HEK293T (cell line): ENCODE measurements around the gene TAOK3.

Source experiments
- ARNT ChIP-seq: fragments of 450-650 bp; IDR thresholded peaks from 2 replicates; pipeline ENCODE4 v1.6.1; 2017; ENCODE audit warnings: mild to moderate bottlenecking
- BHLHE40 ChIP-seq: fragments of 450-650 bp; IDR thresholded peaks from 2 replicates; pipeline ENCODE4 v1.6.1; 2016; ENCODE audit warnings: mild to moderate bottlenecking, moderate library complexity, borderline replicate concordance
- CTBP1 ChIP-seq: fragments of 450-650 bp; IDR thresholded peaks from 2 replicates; pipeline ENCODE4 v1.6.1; 2016; ENCODE audit warnings: borderline replicate concordance
- ELF4 ChIP-seq: fragments of 450-650 bp; IDR thresholded peaks from 2 replicates; pipeline ENCODE4 v1.6.1; 2017; ENCODE audit warnings: antibody characterized with exemption
- FOXA1 ChIP-seq: fragments of 450-650 bp; IDR thresholded peaks from 2 replicates; pipeline ENCODE4 v1.6.1; 2016; ENCODE audit warnings: mild to moderate bottlenecking
- FOXK2 ChIP-seq: fragments of 450-650 bp; IDR thresholded peaks from 2 replicates; pipeline ENCODE4 v1.6.1; 2016; ENCODE audit warnings: mild to moderate bottlenecking
- FOXM1 ChIP-seq: fragments of 450-650 bp; IDR thresholded peaks from 2 replicates; pipeline ENCODE4 v1.6.1; 2017; ENCODE audit warnings: mild to moderate bottlenecking, borderline replicate concordance
- L3MBTL2 ChIP-seq: fragments of 450-650 bp; conservative IDR thresholded peaks from 2 replicates; pipeline ENCODE4 v1.6.1; 2016; ENCODE audit warnings: mild to moderate bottlenecking
- NFRKB ChIP-seq: fragments of 450-650 bp; IDR thresholded peaks from 2 replicates; pipeline ENCODE4 v1.6.1; 2016; ENCODE audit warnings: mild to moderate bottlenecking, moderate library complexity
- SP1 ChIP-seq: fragments of 450-650 bp; IDR thresholded peaks from 2 replicates; pipeline ENCODE4 v1.6.1; 2017
- SUZ12 ChIP-seq: fragments of 450-650 bp; IDR thresholded peaks from 2 replicates; pipeline ENCODE4 v1.6.1; 2016; ENCODE audit warnings: mild to moderate bottlenecking
- TARDBP ChIP-seq: fragments of 450-650 bp; IDR thresholded peaks from 2 replicates; pipeline ENCODE4 v1.6.1; 2016
- ZNF384 ChIP-seq: fragments of 450-650 bp; IDR thresholded peaks from 2 replicates; pipeline ENCODE4 v1.6.1; 2016
- TF ChIP-seq, protein P1 (sequence below): fragments of 450-650 bp; IDR thresholded peaks from 2 replicates; pipeline ENCODE4 v1.6.1; 2016

GRCh38 chr12:118144499-118144898 is 228.2 kb downstream of the TAOK3 start:
- TF ChIP-seq CTBP1 (no peak), BHLHE40 (no peak), SP1 (no peak), TARDBP (no peak), L3MBTL2 (no peak), FOXK2 (no peak), NFRKB (no peak), ELF4 (no peak), FOXA1 (no peak), ARNT (no peak), SUZ12 (no peak), ZNF384 (no peak), FOXM1 (no peak)
- TF ChIP-seq, protein P1, sequence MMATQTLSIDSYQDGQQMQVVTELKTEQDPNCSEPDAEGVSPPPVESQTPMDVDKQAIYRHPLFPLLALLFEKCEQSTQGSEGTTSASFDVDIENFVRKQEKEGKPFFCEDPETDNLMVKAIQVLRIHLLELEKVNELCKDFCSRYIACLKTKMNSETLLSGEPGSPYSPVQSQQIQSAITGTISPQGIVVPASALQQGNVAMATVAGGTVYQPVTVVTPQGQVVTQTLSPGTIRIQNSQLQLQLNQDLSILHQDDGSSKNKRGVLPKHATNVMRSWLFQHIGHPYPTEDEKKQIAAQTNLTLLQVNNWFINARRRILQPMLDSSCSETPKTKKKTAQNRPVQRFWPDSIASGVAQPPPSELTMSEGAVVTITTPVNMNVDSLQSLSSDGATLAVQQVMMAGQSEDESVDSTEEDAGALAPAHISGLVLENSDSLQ: no peak
